AG04449 (cell line): ENCODE measurements around the gene SOX6.

Experiments
- CTCF ChIA-PET: fragments of 350-600 bp; formaldehyde crosslinking; extraction: SDS; loops from one replicate; lab custom pipeline; 2021; ENCODE audit warnings: antibody characterized with exemption; lab: Yijun Ruan, JAX
- POLR2A ChIA-PET: fragments of 400-600, 350-600 bp; formaldehyde crosslinking; extraction: SDS; loops from one replicate; lab custom pipeline; 2020; ENCODE audit warnings: antibody characterized with exemption, inconsistent platforms; lab: Yijun Ruan, JAX
- DNase-seq: peaks from one replicate; pipeline ENCODE4 v3.0.0-alpha.2; 2010; ENCODE audit warnings: low read depth, low spot score
- H3K4me3 ChIP-seq: 2 replicates; pipeline ENCODE4 v1.5.1; 2011; ENCODE audit warnings: low read depth, mild to moderate bottlenecking, control low read depth, low read length
- TF ChIP-seq, protein P1 (sequence below): IDR thresholded peaks from one replicate; pipeline ENCODE4 v1.5.1; 2011; ENCODE audit warnings: mild to moderate bottlenecking, moderate library complexity, low read length, control low read depth, inconsistent platforms; ENCODE audit not compliant: insufficient read depth; ENCODE audit errors: missing control alignments

The SOX6 gene

DNA sequence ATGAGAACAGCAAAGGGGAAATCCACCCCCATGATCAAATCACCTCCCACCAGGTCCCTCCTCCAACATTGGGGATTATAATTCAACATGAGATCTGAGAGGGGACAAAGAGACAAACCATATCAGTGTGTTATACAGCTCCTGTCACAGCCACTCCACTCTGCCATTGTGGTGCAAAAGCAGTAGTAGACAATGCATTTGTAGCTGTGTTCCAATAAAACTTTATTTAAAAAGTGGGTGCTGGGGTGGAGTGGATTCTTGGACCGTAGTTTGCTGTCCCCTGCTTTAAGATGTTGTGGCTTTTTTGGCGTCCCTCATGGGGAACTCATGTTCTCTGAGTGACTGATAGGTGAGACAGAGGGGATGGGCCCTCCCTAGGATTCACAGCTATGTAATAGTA is 399.1 kb downstream of the SOX6 start:
- no peak for DNase-seq
- POLR2A ChIA-PET = no interaction called here
- CTCF ChIA-PET = interaction anchor here (0.9 to 1.6 kb wide), 3 partner anchors 11 to 16 kb away, joined by 3 to 6 read pairs (median 3); no protein-coding TSS in a partner anchor
- no peak overlapping the region for H3K4me3 ChIP-seq
- TF ChIP-seq, protein P1, sequence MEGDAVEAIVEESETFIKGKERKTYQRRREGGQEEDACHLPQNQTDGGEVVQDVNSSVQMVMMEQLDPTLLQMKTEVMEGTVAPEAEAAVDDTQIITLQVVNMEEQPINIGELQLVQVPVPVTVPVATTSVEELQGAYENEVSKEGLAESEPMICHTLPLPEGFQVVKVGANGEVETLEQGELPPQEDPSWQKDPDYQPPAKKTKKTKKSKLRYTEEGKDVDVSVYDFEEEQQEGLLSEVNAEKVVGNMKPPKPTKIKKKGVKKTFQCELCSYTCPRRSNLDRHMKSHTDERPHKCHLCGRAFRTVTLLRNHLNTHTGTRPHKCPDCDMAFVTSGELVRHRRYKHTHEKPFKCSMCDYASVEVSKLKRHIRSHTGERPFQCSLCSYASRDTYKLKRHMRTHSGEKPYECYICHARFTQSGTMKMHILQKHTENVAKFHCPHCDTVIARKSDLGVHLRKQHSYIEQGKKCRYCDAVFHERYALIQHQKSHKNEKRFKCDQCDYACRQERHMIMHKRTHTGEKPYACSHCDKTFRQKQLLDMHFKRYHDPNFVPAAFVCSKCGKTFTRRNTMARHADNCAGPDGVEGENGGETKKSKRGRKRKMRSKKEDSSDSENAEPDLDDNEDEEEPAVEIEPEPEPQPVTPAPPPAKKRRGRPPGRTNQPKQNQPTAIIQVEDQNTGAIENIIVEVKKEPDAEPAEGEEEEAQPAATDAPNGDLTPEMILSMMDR = no peak

DNA sequence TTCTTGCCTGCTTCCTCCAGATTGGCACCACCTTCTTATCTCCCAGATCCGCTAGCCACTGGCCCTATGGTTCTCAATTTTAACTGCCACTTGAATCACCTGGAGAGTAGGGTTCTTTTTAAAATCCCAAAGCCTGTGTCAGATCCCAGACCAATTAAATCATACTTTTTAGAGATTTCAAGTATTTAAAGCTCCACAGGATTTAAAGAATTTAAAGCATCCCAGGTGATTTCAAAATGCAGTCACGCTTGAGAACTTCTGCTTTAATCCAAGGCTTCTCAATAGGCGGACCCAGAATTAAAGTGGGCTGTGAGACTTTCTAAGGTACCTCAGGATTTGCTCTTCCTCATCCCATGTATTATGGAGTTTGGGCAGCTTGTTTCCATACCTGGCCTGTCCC is 400.0 kb downstream of the SOX6 start:
- ChIA-PET POLR2A (no interaction called here), CTCF (interaction anchor here (1.2 to 1.7 kb wide), 3 partner anchors 10 to 17 kb away, joined by 3 to 8 read pairs (median 6); no protein-coding TSS in a partner anchor)
- TF ChIP-seq, protein P1 = no peak
- no peak overlapping the region for H3K4me3 ChIP-seq
- no peak for DNase-seq

DNA sequence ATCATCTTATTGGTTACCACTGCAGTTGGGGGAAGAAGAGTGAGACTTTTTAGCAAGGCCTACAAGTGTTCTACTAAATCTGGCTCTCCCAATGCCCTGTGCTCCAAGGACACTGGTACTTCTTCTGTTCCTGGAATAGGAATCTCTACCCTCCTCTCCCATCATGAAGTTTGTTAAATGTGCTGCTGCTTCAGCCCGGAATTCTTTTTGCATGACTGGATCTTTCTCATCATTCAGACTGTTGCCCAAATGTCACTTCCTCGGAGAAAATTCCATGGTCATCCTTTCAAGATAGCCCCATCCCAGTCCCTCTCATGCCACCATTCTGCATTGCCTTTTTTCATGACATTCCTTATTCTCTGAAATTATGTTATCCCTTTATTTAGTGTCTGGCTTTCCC is 400.8 kb downstream of the SOX6 start:
- TF ChIP-seq, protein P1 = no peak
- ChIA-PET CTCF (interaction anchor here (1.2 to 1.7 kb wide), 2 partner anchors 15 to 16 kb away, joined by 3 to 8 read pairs; no protein-coding TSS in a partner anchor), POLR2A (no interaction called here)
- no peak overlapping the region for H3K4me3 ChIP-seq
- DNase-seq = no peak

DNA sequence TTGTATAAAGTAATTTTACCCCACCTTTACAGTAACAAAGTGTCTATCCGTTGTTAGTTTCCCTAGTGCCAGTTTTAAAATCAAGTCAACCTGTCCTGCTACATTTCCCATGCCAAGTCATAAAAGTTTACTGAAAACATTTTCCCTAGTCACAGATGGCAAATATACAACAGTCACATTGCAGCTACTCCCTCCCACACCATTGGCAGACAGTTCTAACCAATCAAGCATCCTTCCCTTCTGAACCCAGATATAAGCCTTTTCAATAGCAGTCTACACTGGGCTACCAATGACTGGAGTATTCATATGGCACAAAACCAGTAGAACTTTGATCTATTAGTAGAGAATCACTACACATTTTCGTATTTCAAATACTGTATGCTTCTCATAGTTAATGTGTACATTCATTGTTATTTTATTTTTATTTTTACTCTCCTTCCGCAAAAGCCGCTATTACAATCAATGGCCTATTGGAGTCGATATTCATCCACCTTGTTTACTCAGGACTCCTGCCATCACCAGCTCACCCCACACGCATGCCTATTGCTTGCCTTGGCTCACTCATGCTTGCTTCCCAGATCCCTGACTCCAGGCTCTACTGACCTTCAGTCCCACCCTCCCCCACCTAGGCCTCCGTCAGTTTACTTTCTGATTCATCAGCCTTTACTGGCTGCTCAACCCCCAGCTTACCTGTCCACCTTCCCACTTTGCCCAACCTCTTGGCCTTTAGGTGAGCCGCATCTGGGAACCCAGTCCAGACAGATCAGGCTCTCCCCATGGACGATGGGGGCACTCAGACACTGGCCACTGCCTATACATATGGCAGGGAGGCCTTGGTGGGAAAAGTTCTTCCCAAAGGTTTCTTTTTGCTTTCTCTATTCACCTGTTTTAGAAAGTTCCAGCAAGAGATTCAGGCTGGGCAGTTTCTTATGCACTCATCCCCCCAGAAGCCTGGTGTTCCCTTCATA is 408.4 kb downstream of the SOX6 start:
- TF ChIP-seq, protein P1 = no peak
- ChIA-PET POLR2A (no interaction called here), CTCF (interaction anchor here (0.9 kb wide), 1 partner anchor 55 kb away, joined by 3 read pairs; no protein-coding TSS in a partner anchor)
- no peak for DNase-seq
- H3K4me3 ChIP-seq = no peak overlapping the region

DNA sequence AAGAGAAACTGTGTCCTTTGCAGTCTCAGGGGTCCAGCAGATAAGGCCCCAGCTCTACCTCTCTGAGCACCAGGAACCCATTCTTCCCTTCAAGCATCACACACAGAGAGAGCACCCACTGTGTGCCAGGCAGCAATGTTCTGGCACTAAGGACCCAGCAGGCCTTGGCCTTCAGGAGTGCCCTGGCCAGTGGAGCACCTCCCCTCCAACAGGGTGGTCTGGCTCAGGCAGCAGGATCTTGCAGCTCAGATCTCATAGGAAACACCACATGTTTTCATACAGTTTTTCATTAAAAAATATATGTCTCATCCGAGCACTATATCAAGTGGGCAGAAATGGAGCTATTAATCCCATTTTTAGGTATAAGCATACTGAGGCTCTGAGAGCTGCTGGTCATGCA is 410.6 kb downstream of the SOX6 start:
- no peak overlapping the region for H3K4me3 ChIP-seq
- POLR2A ChIA-PET = no interaction called here
- DNase-seq = no peak
- CTCF ChIA-PET = interaction anchor here (1.3 to 1.5 kb wide), 2 partner anchors 11 to 667 kb away, joined by 3 to 6 read pairs; no protein-coding TSS in a partner anchor
- TF ChIP-seq, protein P1 = no peak

DNA sequence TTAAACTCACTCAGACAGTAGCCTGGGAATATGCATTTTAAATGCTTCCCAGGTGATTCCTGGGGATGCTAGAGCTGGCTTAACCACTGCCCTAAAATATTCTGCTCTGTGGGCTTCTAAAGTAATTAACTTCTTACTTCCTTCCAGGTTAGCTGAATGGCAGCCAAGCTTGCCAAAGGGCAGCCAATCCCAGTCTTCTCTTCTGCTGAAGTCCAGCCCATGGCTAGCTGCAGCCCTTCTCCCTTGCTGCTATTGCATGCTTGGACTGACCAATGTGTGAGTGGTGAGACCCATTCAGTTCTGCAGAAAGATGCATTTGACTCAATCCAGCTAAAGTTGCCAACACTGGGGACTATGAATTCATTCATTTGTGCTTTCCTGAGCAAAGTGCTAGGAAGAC is 411.9 kb downstream of the SOX6 start:
- H3K4me3 ChIP-seq = no peak overlapping the region
- TF ChIP-seq, protein P1 = no peak
- CTCF ChIA-PET = interaction anchor here (1.3 kb wide), 1 partner anchor 668 kb away, joined by 3 read pairs; no protein-coding TSS in a partner anchor
- POLR2A ChIA-PET = no interaction called here
- no peak for DNase-seq
